ENCODE results near the gene SLC35A4.

GRCh38 chr5:140608722-140609121 is 44.1 kb downstream of the SLC35A4 start:
- no peak for TF ChIP-seq GABPA (IDR thresholded peaks at IDR 0.05; ENCODE audit: low read depth, low read length)
- TF ChIP-seq GABPA (CRISPR knock-in tag; IDR thresholded peaks at IDR 0.05; ENCODE audit: low read depth): no peak
- TF ChIP-seq JDP2 (CRISPR knock-in tag; IDR thresholded peaks at IDR 0.05; ENCODE audit: borderline replicate concordance): no peak
- no peak for TF ChIP-seq ZNF550 (CRISPR knock-in tag; IDR thresholded peaks at IDR 0.05; ENCODE audit: borderline replicate concordance)
- TF ChIP-seq SRF (IDR thresholded peaks at IDR 0.05; ENCODE audit: low read depth, low read length): no peak
- no peak for TF ChIP-seq SRSF9 (IDR thresholded peaks at IDR 0.05; ENCODE audit: borderline replicate concordance, insufficient read depth, low read depth, low read length, poor library complexity, severe bottlenecking)
- no peak for TF ChIP-seq POLR2A (IDR thresholded peaks at IDR 0.05; ENCODE audit: insufficient read depth in 1 of 2, low read depth in 2 of 2, low read length in 2 of 2)
- TF ChIP-seq HCFC1 (IDR thresholded peaks at IDR 0.05; ENCODE audit: low read depth, low read length): no peak
- no peak for TF ChIP-seq CC2D1A (CRISPR knock-in tag; IDR thresholded peaks at IDR 0.05)
- TF ChIP-seq PREB (CRISPR knock-in tag; IDR thresholded peaks at IDR 0.05): no peak

All from HepG2 (cell line).